ENCODE data around the gene INHBC.
"Not testable (repeated sequence)": the region's sequence is repeated elsewhere in the genome, so short reads cannot be mapped to it uniquely, and the experiment has no call there.

INHBC gene

GRCh38 chr12:57395121-57395520 is 39.5 kb upstream of the INHBC start:
- Histone ChIP-seq H3K36me3 (ENCODE audit: control insufficient read depth in 2 of 2, insufficient read depth in 1 of 2, low read length in 2 of 2) (peaks cover 19 to 21% of the 10 kb centered on the region in 2 experiments; a peak in 2 of 3 replicates), H3K9me3 (ENCODE audit: control insufficient read depth, insufficient read depth, low read depth, low read length) (no peaks in the 10 kb centered on the region), H3K4me3 (ENCODE audit: low read depth, low read length) (no peak overlapping the region), H3K4me1 (ENCODE audit: control insufficient read depth, insufficient read depth, low read length) (no peaks in the 10 kb centered on the region), H3K27ac (ENCODE audit: extremely low read depth, low read depth, low read length) (no peak overlapping the region)
- ChIA-PET POLR2A (no interaction called here), CTCF (interaction anchor here (0.6 kb wide), 1 partner anchor 15 kb away, joined by 8 read pairs; no protein-coding TSS in a partner anchor)
- TF ChIP-seq SP3 (tag by site-specific recombination; IDR thresholded peaks at IDR 0.05) (no peak), PRDM2 (tag by site-specific recombination; IDR thresholded peaks at IDR 0.05; ENCODE audit: borderline replicate concordance) (no peak)

- Histone ChIP-seq H3K4me1 (ENCODE audit: control insufficient read depth, insufficient read depth, low read length) (no peaks in the 10 kb centered on the region), H3K27ac (ENCODE audit: extremely low read depth, low read depth, low read length) (no peak overlapping the region), H3K36me3 (ENCODE audit: control insufficient read depth in 2 of 2, insufficient read depth in 1 of 2, low read length in 2 of 2) (peaks cover 9 to 10% of the 10 kb centered on the region in 2 experiments; a peak in 2 of 3 replicates), H3K9me3 (ENCODE audit: control insufficient read depth, insufficient read depth, low read depth, low read length) (no peaks in the 10 kb centered on the region), H3K4me3 (ENCODE audit: low read depth, low read length) (no peak overlapping the region)
- TF ChIP-seq HIC1 (tag by site-specific recombination; IDR thresholded peaks at IDR 0.05) (no peak), ZSCAN23 (tag by site-specific recombination; IDR thresholded peaks at IDR 0.05) (no peak), ZNF335 (tag by site-specific recombination; conservative IDR thresholded peaks at IDR 0.05) (no peak), ZNF529 (tag by site-specific recombination; IDR thresholded peaks at IDR 0.05; ENCODE audit: insufficient replicate concordance) (no peak)
- ChIA-PET CTCF (interaction anchor here (0.6 to 1.1 kb wide), 3 partner anchors 14 to 24 kb away, joined by 3 to 4 read pairs (median 3); no protein-coding TSS in a partner anchor), POLR2A (no interaction called here)
Observed at GRCh38 chr12:57397441-57397840, 37.1 kb upstream of the INHBC start.

GRCh38 chr12:57399718-57400463 is 34.7 kb upstream of the INHBC start:
- not testable (repeated sequence) for H3K27ac ChIP-seq (ENCODE audit: extremely low read depth, low read depth, low read length); H3K4me3 ChIP-seq (ENCODE audit: low read depth, low read length); H3K9me3 ChIP-seq (ENCODE audit: control insufficient read depth, insufficient read depth, low read depth, low read length); H3K4me1 ChIP-seq (ENCODE audit: control insufficient read depth, insufficient read depth, low read length); H3K36me3 ChIP-seq (ENCODE audit: control insufficient read depth in 2 of 2, insufficient read depth in 1 of 2, low read length in 2 of 2)
- POLR2A ChIA-PET: interaction anchor here (0.6 kb wide), 1 partner anchor 64 kb away, joined by 4 read pairs; no protein-coding TSS in a partner anchor
- peak; percentile 32; the same call in 1 of the 2 replicates for TF ChIP-seq ZNF214 (tag by site-specific recombination; IDR thresholded peaks at IDR 0.05; ENCODE audit: borderline replicate concordance)
- peak; percentile 95 for TF ChIP-seq ZNF146 (tag by site-specific recombination; IDR thresholded peaks at IDR 0.05)
- CTCF ChIA-PET: interaction anchor here (1.3 kb wide), 1 partner anchor 59 kb away, joined by 4 read pairs; no protein-coding TSS in a partner anchor
